Caco-2 (cell line): ENCODE measurements around the gene ZFHX3. TPM values are rescaled to one million over a fixed set of nuclear protein-coding genes. Genes with fewer than 3 reads are reported as not detected.
A peak's percentile ranks its signal among the peaks of the same experiment; 100 is the strongest.

Experiments used
- BruUV-seq: library from RNA; stranded (reverse); fragments of 400-500 nt; replicated peaks from 2 replicates; lab custom pipeline; 2021; lab: Mats Ljungman, UMichigan
- CTCF ChIA-PET: fragments of 300-600 bp; sonication (Branson Sonifier 250); formaldehyde crosslinking; loops from one replicate; lab custom pipeline; 2022; ENCODE audit warnings: antibody characterized with exemption; lab: Charles Lee
- POLR2A ChIA-PET: fragments of 300-600 bp; sonication (Branson Sonifier 250); formaldehyde crosslinking; loops from one replicate; lab custom pipeline; 2022; ENCODE audit warnings: antibody characterized with exemption; lab: Charles Lee
- DNase-seq, 2 experiments: peaks; one replicate each; pipeline versions ENCODE4 v3.0.0 to v3.0.0-alpha.2; 2020 to 2022
- H3K27me3 ChIP-seq: replicated peaks from 2 replicates; pipeline ENCODE4 v1.6.0; 2011; ENCODE audit warnings: low read length; ENCODE audit not compliant: control insufficient read depth, insufficient read depth
- H3K36me3 ChIP-seq: 2 replicates; pipeline ENCODE4 v1.5.1; 2011; ENCODE audit warnings: low read length; ENCODE audit not compliant: control insufficient read depth, insufficient read depth
- H3K4me1 ChIP-seq: fragments of 250-450 bp; sonication (Bioruptor Pico); 2 replicates; pipeline ENCODE4 v1.5.1; 2020; ENCODE audit warnings: mild to moderate bottlenecking
- H3K4me3 ChIP-seq: 2 replicates; pipeline ENCODE4 v1.5.1; 2011; ENCODE audit warnings: low read depth, mild to moderate bottlenecking, control low read depth, low read length
- H3K9me3 ChIP-seq: fragments of 250-450 bp; sonication (Bioruptor Pico); 2 replicates; pipeline ENCODE4 v1.5.1; 2020; ENCODE audit warnings: mild to moderate bottlenecking, moderate library complexity
- H3K27ac Mint-ChIP-seq: one replicate; pipeline ENCODE4 v1.8.0; 2022; ENCODE audit warnings: mixed read lengths; ENCODE audit not compliant: unreplicated experiment
- H3K27me3 Mint-ChIP-seq: one replicate; pipeline ENCODE4 v1.8.0; 2022; ENCODE audit warnings: mixed read lengths; ENCODE audit not compliant: insufficient read depth, unreplicated experiment
- H3K36me3 Mint-ChIP-seq: one replicate; pipeline ENCODE4 v1.8.0; 2022; ENCODE audit warnings: mild to moderate bottlenecking, mixed read lengths; ENCODE audit not compliant: insufficient read depth, unreplicated experiment
- H3K4me1 Mint-ChIP-seq: one replicate; pipeline ENCODE4 v1.8.0; 2022; ENCODE audit warnings: low read depth, mixed read lengths; ENCODE audit not compliant: unreplicated experiment
- H3K4me3 Mint-ChIP-seq: one replicate; pipeline ENCODE4 v1.8.0; 2022; ENCODE audit warnings: mild to moderate bottlenecking, moderate library complexity, mixed read lengths; ENCODE audit not compliant: unreplicated experiment
- H3K9me3 Mint-ChIP-seq: one replicate; pipeline ENCODE4 v1.8.0; 2022; ENCODE audit warnings: mixed read lengths; ENCODE audit not compliant: unreplicated experiment
- intact Hi-C: fragments of 100-400 bp; cut with micrococcal nuclease; formaldehyde crosslinking; loops from one replicate; pipeline ENCODE4 v1.10.0; 2022; ENCODE audit not compliant: unreplicated experiment
- total RNA-seq: library from RNA; stranded (reverse); gene quantifications from 2 replicates; pipeline ENCODE4 v1.2.3, GENCODE V29; 2022
- TF ChIP-seq, protein P1 (sequence below), 2 experiments: fragments of 200-600 bp in 1 of 2; IDR thresholded peaks; 1 replicate in 1 of 2; 2 replicates in 1 of 2; pipeline versions ENCODE4 v1.5.1 to v1.8.0; 2011 to 2022; ENCODE audit warnings: antibody characterized with exemption in 1 of 2, control low read depth in 1 of 2, inconsistent platforms in 1 of 2, low read depth in 1 of 2, low read length in 1 of 2, mild to moderate bottlenecking in 1 of 2, moderate library complexity in 1 of 2; ENCODE audit not compliant: insufficient read depth in 1 of 2, severe bottlenecking in 1 of 2, unreplicated experiment in 1 of 2

ZFHX3 gene
- total RNA-seq, 1 experiment from 2014 or later: 39.9 TPM

DNA sequence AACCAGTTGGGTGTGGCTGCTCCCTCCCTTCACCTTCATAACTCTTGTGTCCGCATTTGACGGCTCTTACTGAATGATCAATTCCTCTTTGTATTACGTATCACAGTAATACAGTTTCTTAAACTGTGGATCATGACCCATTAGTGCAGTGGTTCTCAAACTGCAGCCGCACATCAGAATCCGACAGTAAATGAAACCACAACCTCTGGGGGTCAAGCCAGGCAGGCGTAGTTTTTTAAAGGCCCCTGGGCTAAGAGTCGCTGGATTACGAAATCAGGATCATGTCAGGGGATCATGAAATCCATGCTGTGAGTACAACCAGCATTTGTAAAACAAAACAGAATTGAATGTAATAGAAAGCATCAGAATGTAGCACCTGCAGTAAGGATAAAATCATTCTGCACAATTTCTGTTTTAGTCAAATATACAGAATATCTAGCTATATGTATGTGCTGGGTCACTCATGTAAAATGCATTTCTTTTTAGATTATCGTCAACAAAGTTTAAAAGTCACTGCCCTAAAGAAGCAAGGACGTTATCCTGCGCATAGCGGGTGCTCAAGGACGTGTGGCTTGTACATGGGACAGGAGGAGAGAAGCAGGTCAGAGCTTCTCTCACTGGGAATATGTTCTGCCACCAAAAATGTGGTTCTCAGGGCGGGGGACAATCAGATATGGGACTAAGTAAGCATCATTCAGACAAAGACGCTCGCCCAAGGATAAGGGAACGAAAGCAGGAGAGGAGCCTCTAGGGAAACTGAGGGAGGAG lies 113.1 kb downstream of the ZFHX3 start:
- Mint-ChIP-seq H3K27ac (peak overlapping the region; percentile 21), H3K36me3 (peaks cover 34% of the 10 kb centered on the region), H3K9me3 (no peaks in the 10 kb centered on the region), H3K27me3 (no peaks in the 10 kb centered on the region), H3K4me1 (peaks cover 84% of the 10 kb centered on the region), H3K4me3 (no peak overlapping the region)
- ChIA-PET CTCF (no interaction called here), POLR2A (no interaction called here)
- intact Hi-C loops: loop anchor here (5.0 to 10.0 kb wide), 2 partner anchors 100 to 102 kb away; no protein-coding TSS in a partner anchor
- DNase-seq: no peak
- TF ChIP-seq, protein P1, sequence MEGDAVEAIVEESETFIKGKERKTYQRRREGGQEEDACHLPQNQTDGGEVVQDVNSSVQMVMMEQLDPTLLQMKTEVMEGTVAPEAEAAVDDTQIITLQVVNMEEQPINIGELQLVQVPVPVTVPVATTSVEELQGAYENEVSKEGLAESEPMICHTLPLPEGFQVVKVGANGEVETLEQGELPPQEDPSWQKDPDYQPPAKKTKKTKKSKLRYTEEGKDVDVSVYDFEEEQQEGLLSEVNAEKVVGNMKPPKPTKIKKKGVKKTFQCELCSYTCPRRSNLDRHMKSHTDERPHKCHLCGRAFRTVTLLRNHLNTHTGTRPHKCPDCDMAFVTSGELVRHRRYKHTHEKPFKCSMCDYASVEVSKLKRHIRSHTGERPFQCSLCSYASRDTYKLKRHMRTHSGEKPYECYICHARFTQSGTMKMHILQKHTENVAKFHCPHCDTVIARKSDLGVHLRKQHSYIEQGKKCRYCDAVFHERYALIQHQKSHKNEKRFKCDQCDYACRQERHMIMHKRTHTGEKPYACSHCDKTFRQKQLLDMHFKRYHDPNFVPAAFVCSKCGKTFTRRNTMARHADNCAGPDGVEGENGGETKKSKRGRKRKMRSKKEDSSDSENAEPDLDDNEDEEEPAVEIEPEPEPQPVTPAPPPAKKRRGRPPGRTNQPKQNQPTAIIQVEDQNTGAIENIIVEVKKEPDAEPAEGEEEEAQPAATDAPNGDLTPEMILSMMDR (IDR thresholded peaks at IDR 0.05; ENCODE audit: insufficient read depth in 1 of 2, low read depth in 1 of 2, low read length in 1 of 2, severe bottlenecking in 1 of 2, unreplicated experiment in 1 of 2): no peak
- H3K9me3 ChIP-seq: no peaks in the 10 kb centered on the region
- H3K36me3 ChIP-seq: no peaks in the 10 kb centered on the region; the same call in 1 of the 2 replicates
- H3K4me3 ChIP-seq: no peak overlapping the region
- no peaks in the 10 kb centered on the region for H3K27me3 ChIP-seq
- no TSS peak for BruUV-seq
- peaks cover 54% of the 10 kb centered on the region for H3K4me1 ChIP-seq

DNA sequence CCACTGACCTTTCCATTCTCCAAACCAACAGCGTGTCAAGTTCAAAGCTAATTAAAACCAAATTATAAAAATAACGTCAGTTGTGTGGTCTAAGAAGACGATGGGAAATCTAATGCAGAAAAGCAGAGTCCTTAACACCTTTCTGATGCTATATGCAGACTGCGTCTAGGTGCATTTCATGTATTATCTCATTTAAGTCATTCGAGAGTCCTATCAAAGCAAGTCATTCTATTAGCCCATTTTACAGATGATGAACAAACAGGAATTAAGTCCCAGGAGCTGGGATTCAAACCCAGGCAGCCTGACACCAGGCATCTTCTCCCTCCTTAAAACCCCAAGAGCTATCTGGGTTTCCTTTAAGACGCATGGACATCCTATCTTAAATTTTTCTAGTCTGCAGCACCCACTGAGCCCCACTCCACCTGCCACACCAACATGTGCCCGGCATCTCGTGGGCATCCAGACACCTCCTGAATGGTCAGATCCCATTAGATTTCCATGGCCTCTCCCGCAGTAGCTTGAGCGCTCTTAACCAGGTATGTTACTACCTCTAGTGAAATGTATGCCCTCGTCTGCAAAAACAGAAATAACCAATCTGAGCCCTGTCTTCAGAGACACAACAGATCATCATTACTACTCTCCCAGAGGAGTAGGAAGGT lies 115.1 kb downstream of the ZFHX3 start:
- ChIA-PET CTCF (interaction anchor here (0.6 kb wide), 1 partner anchor 63 kb away, joined by 3 read pairs; no protein-coding TSS in a partner anchor), POLR2A (interaction anchor here (0.6 kb wide), 1 partner anchor 19 kb away, joined by 4 read pairs; no protein-coding TSS in a partner anchor)
- H3K27me3 ChIP-seq: no peaks in the 10 kb centered on the region
- TF ChIP-seq, protein P1 (IDR thresholded peaks at IDR 0.05; ENCODE audit: insufficient read depth in 1 of 2, low read depth in 1 of 2, low read length in 1 of 2, severe bottlenecking in 1 of 2, unreplicated experiment in 1 of 2): no peak
- Mint-ChIP-seq H3K9me3 (no peaks in the 10 kb centered on the region), H3K4me1 (peaks cover 69% of the 10 kb centered on the region), H3K27ac (peak overlapping the region; percentile 48), H3K4me3 (no peak overlapping the region), H3K36me3 (peaks cover 41% of the 10 kb centered on the region), H3K27me3 (no peaks in the 10 kb centered on the region)
- intact Hi-C loops: loop anchor here (10.0 kb wide), 1 partner anchor 98 kb away; no protein-coding TSS in a partner anchor
- H3K4me1 ChIP-seq: peaks cover 37% of the 10 kb centered on the region
- no peak overlapping the region for H3K4me3 ChIP-seq
- no peak for DNase-seq
- BruUV-seq: no TSS peak
- no peaks in the 10 kb centered on the region; the same call in 1 of the 2 replicates for H3K36me3 ChIP-seq
- no peaks in the 10 kb centered on the region for H3K9me3 ChIP-seq

DNA sequence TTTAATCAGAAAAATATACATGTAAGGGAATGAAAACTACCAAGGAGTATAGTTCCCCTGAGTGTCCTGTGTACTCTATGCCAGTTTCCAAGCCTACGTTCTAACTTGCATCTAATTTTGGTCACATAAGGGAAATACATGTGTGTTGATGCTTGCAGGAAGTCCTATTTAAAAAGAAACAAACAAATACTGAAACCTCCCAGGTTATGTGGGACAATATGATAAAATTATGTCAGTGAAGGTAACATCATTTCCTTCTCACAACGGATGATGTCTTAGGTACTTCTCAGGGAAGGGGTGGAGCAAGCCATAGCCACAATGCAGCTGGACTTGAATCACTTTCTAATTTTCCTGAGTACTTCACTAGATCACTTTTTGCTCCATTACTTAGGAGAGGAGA lies 115.9 kb downstream of the ZFHX3 start:
- Histone ChIP-seq H3K27me3 (no peaks in the 10 kb centered on the region), H3K36me3 (no peaks in the 10 kb centered on the region), H3K4me3 (no peak overlapping the region), H3K9me3 (no peaks in the 10 kb centered on the region), H3K4me1 (peaks cover 36% of the 10 kb centered on the region)
- intact Hi-C loops: loop anchor here (10.0 kb wide), 1 partner anchor 97 kb away; no protein-coding TSS in a partner anchor
- H3K4me3 Mint-ChIP-seq: no peak overlapping the region
- H3K4me1 Mint-ChIP-seq: peaks cover 66% of the 10 kb centered on the region
- H3K27me3 Mint-ChIP-seq: no peaks in the 10 kb centered on the region
- ChIA-PET CTCF (interaction anchor here (1.5 kb wide), 1 partner anchor 56 kb away, joined by 4 read pairs; no protein-coding TSS in a partner anchor), POLR2A (interaction anchor here (0.7 kb wide), 1 partner anchor 369 kb away, joined by 4 read pairs; no protein-coding TSS in a partner anchor)
- TF ChIP-seq, protein P1 (IDR thresholded peaks at IDR 0.05; ENCODE audit: insufficient read depth in 1 of 2, low read depth in 1 of 2, low read length in 1 of 2, severe bottlenecking in 1 of 2, unreplicated experiment in 1 of 2): no peak
- H3K36me3 Mint-ChIP-seq: peaks cover 45% of the 10 kb centered on the region
- H3K27ac Mint-ChIP-seq: peak overlapping the region; percentile 48
- no TSS peak for BruUV-seq
- DNase-seq: no peak
- no peaks in the 10 kb centered on the region for H3K9me3 Mint-ChIP-seq
